GM18909 (cell line): Measurements from ENCODE around the gene SEMA3A.

Experiments
- ATAC-seq: cut with Tn5 transposase; IDR thresholded peaks from one replicate; pipeline ENCODE4 v1.9.1; 2021; ENCODE audit warnings: mild to moderate bottlenecking; ENCODE audit not compliant: unreplicated experiment, poor library complexity

The SEMA3A gene

GRCh38 chr7:84199216-84199615, 4.6 kb upstream of the SEMA3A start:
- ATAC-seq, result no peak

DNA sequence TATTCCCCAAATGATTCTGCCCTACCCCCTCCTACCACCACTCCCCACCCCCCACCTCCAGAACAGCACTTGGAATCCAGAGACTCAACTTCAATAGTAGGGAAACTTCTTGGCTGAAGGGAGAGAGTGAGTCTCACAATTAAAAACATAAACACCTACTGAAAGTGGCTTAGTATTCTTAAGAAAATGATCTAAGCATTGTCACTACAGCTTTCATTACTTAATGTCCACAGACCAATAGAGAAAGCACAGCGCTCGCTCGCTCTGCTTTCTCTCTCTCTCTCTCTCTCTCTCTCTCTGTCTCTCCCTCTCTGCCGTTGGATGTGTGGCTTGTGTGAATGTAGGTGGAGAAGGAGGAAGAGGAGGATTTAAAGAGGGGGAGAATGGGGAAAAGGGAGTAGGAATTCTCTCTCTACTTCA, 1.5 kb upstream of the SEMA3A start:
- ATAC-seq, result no peak

- ATAC-seq, result no peak
These were observed 889 bp upstream of the SEMA3A start for GRCh38 chr7:84195295-84196060.

- ATAC-seq, result no peak
These were observed 842 bp downstream of the SEMA3A start for GRCh38 chr7:84193747-84194146.

DNA sequence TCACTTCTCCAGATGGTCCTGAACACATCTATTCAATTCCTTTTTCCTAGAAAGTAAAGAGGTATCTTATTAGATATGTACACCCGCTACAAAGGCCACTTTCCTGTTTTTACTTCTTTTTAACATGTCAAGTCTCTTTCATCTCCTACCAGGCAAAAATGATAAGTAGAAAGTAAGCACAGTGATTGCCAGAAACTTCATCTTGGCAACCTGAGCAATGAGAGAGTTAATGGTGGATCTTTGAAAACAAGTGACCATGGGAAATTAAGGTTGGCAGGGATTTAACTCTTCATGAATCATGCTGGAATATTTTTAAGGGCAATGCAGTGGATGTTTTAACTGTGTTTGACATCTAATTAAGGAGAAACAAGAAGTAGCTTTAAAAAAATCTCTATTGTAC, 2.7 kb downstream of the SEMA3A start:
- ATAC-seq, result no peak

DNA sequence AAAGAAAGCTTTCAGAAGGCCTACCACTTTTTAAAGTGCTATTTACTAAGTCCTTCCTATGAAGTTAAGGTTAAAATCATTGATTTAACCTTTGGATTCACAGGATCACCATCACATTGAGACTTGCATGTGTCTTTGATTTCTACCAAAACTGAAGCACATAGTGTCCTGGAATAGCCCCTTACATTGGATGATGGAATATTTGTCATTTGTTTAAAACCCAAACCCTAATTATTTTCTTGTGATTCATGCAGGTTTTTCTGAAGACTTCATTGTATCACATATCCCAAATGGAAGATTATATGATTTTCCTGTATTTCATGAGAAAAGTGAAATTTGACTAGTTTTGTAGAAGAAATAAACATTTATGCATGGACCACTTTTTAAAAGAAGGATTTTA, 3.3 kb downstream of the SEMA3A start:
- ATAC-seq, result no peak

DNA sequence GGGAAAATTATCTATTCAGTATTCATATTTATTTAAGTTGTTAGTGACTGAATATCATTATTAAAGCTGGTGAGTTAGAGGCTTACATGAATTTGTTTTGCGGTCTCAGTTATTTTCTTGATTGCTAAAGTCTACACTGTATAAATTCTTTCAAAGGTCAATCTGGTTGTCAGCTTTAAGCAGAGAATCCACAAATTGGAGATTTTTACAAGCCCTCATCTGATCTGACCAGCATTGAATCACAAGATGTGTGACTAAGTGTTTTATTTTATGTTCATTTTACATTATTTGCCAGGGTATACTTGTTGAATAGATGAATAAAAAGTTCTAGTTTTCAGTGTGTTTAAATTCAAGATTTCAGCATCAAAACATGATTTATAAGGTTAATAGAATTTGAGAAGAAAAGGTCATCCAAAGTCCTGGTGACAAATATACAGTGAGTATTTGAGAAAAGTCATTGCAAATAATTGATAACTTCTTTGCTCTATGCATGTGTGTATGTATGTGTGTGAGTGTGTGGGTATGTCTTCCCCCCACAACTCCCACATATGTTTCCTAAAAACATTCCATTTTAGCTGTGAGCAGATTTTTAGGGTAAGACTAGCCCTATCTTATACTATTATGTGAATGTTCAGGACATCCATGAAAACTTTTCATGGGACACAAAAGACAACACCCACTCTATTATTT, 4.4 kb downstream of the SEMA3A start:
- no peak for ATAC-seq

- ATAC-seq, result no peak
These were observed 5.7 kb downstream of the SEMA3A start for GRCh38 chr7:84188786-84189405.

GRCh38 chr7:84187813-84188510, 6.6 kb downstream of the SEMA3A start:
- no peak for ATAC-seq

GRCh38 chr7:84187087-84187805, 7.3 kb downstream of the SEMA3A start:
- no peak for ATAC-seq

DNA sequence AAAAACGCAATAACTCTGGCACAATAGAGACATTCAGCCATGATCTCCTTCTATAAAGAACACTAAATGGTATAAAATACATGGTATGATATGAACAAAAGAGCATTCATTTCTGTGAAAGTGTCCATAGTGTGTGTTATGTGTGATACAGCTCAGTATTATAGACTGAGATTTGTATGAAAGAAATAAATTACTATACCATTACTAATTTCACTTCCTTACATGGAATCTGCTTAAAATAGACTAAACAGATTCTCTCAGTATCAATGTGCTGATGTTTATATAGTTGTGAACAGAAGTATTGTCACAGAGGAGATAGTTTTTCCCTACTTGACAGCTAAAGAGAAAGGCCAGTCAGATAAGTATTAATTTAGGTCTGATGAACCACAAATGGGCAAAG, 10.8 kb downstream of the SEMA3A start:
- ATAC-seq, result no peak

- no peak for ATAC-seq
These were observed 12.3 kb downstream of the SEMA3A start for GRCh38 chr7:84182301-84182700.

GRCh38 chr7:84181628-84182027, 13.0 kb downstream of the SEMA3A start:
- no peak for ATAC-seq

DNA sequence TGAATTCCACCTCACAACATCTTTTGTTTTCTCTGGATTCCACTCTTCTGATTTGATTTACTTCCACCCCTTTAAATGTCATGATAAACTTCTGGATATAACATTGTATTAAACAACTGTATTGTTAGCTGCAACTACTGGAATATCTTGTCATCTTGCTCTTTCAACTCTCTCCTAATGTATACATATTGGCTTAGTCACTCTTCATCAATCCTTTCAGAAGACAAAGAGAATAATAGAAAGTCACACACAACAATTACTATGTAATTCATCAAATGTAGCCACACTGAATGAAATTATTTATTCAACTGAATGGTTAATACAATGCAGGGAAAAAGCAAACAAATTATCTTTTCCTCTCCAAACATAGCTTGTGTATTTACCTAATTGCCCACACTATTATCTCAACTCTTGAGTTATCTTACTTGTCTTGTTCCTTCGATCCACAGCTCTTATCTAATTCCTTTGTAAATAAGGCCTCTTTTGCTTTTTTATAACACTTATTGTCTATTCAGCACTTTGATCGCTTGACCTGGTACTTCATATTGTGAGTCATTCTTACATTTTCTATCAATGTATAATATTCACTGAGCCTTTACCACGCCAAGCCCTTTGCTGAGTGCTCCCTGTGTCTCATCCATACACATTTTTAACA, 16.7 kb downstream of the SEMA3A start:
- no peak for ATAC-seq

DNA sequence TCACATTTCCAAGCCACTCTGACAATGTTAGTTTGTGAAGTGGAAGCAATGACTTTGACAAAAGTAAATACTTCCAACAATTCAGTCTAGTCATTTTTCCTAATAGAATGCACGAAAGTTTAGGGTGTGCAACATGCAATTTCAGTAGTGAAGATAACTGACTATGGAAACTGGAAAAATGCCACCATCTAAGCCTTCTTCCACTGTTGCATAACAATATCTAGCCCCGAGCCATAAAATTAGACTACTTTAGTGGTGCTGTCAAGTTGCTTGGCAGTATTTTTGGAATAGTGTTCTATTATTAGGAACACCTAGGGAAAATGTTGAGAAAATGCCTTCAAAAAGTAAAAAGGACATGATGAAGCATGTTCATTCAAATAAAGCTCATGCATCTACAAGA, 17.9 kb downstream of the SEMA3A start:
- ATAC-seq, result no peak

GRCh38 chr7:84175461-84175860, 19.1 kb downstream of the SEMA3A start:
- no peak for ATAC-seq

DNA sequence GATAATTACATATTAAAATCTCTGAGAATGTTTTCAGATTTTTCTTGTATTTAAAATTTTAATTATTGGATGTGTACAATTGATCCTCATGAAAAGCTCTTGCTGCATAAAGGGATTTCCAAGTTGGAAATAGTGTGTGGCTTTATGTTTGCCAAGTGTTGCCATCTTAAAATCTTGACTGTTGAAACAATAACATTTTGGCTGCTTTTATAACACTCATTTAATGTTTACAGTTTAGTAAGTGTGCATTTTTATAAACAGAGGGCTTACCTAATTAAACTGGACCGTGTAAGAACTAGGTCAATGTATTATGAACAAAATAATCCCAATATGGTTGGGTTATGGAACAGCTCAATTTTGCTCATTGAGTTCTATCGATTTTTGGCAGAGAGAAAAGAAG, 23.9 kb downstream of the SEMA3A start:
- ATAC-seq, result no peak

DNA sequence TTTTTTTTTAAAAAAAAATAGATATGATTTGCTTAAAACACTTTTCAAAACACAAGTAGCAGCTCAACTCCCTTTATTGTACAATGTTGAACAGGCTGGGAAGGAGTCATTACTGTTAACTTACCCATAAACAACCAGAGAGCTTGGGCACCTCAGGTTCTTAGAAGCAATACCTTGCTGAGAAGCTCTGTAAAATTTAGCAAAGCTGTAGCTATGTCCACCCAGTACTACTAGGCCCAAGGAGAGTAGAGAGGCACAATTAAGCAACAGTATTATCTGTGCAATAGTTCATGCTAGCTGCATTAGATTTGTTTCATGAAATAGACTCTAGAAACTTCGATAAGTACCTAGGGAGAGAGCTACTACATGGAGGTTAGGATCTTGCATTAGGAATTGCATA, 32.0 kb downstream of the SEMA3A start:
- no peak for ATAC-seq

DNA sequence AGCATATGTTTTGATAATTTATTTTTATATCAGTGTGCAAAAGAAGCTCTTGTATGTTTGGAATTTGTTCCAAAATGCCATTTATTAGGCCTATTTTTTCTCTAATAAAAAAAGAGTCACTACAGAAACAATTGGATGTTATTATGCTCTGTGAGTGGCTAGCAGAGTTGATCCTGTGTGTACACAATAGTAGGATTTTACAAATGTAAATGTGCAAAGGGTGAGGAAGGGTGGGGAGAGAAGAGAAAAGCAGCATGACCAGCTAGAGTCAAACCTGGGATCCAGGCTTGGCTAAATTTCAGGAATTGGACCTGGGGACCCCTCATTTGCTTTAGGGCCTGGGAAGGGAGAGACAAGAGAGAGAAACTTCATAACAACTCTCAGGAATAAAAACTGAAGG, 32.5 kb downstream of the SEMA3A start:
- ATAC-seq, result no peak

DNA sequence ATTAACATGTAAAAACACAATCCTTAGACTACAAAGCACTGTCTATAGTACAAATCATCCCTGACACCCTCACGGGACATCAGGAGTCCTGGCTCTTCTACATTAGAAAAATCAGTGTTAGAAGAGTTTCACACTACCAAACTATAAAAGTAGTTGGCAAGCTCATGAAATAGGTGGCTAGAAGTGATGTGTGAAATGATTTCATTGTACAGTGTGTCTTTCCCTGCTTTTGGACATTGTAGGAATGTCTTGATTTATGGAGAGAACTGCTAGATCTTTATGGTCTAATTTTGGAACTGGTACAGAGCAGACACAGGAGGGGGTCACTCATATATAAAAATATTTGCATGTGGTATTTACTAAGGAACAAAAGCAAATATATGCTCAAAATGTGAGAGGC, 33.2 kb downstream of the SEMA3A start:
- ATAC-seq, result no peak
